CD4-positive, alpha-beta T cell (primary cell): Measurements from ENCODE around the gene CTLA4. TPM values are rescaled to one million over a fixed set of nuclear protein-coding genes. Genes with fewer than 3 reads are reported as not detected.

ENCODE experiments used
- ATAC-seq: fragments of 200-7000 bp; cut with Tn5 transposase; one replicate; pipeline ENCODE4 v1.10.0; 2022; ENCODE audit warnings: mild to moderate bottlenecking; ENCODE audit not compliant: poor library complexity
- CTCF ChIA-PET: fragments of 350-600 bp; sonication (Branson Sonifier 250); formaldehyde crosslinking; loops from one replicate; lab custom pipeline; 2021; ENCODE audit warnings: antibody characterized with exemption, inconsistent platforms; lab: Charles Lee
- POLR2A ChIA-PET: fragments of 350-600 bp; sonication (Branson Sonifier 250); formaldehyde crosslinking; loops from one replicate; lab custom pipeline; 2021; ENCODE audit warnings: antibody characterized with exemption, inconsistent platforms; lab: Charles Lee
- DNase-seq, 14 experiments: peaks; one replicate each; pipeline ENCODE4 v3.0.0-alpha.2; 2013 to 2020; ENCODE audit warnings: mixed read lengths in 2 of 14
- H3K27ac ChIP-seq, 2 donors: one replicate each; pipeline versions ENCODE4 v1.5.1 to v1.7.0; 2013; ENCODE audit warnings: low read length in 2 of 2, low read depth in 1 of 2, mild to moderate bottlenecking in 1 of 2
- H3K27me3 ChIP-seq, 2 experiments: 1 replicate in 1 of 2; 2 replicates in 1 of 2; pipeline versions ENCODE4 v1.6.1 to v1.7.0; 2013; ENCODE audit warnings: low read length in 2 of 2, control low read depth in 1 of 2, mild to moderate bottlenecking in 1 of 2, moderate library complexity in 1 of 2; ENCODE audit not compliant: insufficient read depth in 2 of 2, control insufficient read depth in 1 of 2
- H3K36me3 ChIP-seq: one replicate; pipeline ENCODE4 v1.6.1; 2013; ENCODE audit warnings: low read length, control low read depth; ENCODE audit not compliant: insufficient read depth
- H3K4me1 ChIP-seq: one replicate; pipeline ENCODE4 v1.6.1; 2013; ENCODE audit warnings: low read length, control low read depth; ENCODE audit not compliant: insufficient read depth
- H3K4me3 ChIP-seq: one replicate; pipeline ENCODE4 v1.5.1; 2013; ENCODE audit warnings: mild to moderate bottlenecking, low read length, moderate library complexity
- H3K9me3 ChIP-seq, 2 experiments: 1 replicate in 1 of 2; 2 replicates in 1 of 2; pipeline versions ENCODE4 v1.6.1 to v1.7.0; 2013; ENCODE audit warnings: low read length in 2 of 2, mild to moderate bottlenecking in 2 of 2, control low read depth in 1 of 2, moderate library complexity in 1 of 2; ENCODE audit not compliant: control insufficient read depth in 1 of 2, insufficient read depth in 1 of 2
- H3K27ac Mint-ChIP-seq: one replicate; pipeline ENCODE4 v1.8.0; 2020; ENCODE audit warnings: mixed read lengths
- H3K27me3 Mint-ChIP-seq: one replicate; pipeline ENCODE4 v1.8.0; 2021; ENCODE audit warnings: mixed read lengths
- H3K36me3 Mint-ChIP-seq: one replicate; pipeline ENCODE4 v1.8.0; 2021; ENCODE audit warnings: low read depth, mixed read lengths
- H3K4me1 Mint-ChIP-seq: one replicate; pipeline ENCODE4 v1.8.0; 2021; ENCODE audit warnings: low read depth, mixed read lengths
- H3K4me3 Mint-ChIP-seq: one replicate; pipeline ENCODE4 v1.8.0; 2020; ENCODE audit warnings: mild to moderate bottlenecking, mixed read lengths
- H3K9me3 Mint-ChIP-seq: one replicate; pipeline ENCODE4 v1.8.0; 2020; ENCODE audit warnings: mixed read lengths
- intact Hi-C, 2 experiments: fragments of 100-400 bp; cut with DNase I in 1 of 2; cut with micrococcal nuclease in 1 of 2; formaldehyde crosslinking; loops; one replicate each; pipeline versions ENCODE4 v1.15.1 to v1.9.0; 2023 to 2025; cut with DNase I, micrococcal nuclease
- total RNA-seq, 174 experiments: library from RNA in 2 of 174; stranded (reverse) in 2 of 174; gene quantifications; one replicate each; pipeline ENCODE4 v1.2.3 and lab custom pipeline; 2021 to 2026
- TF ChIP-seq, protein P1 (sequence below): fragments of 200-600 bp; IDR thresholded peaks from one replicate; pipeline ENCODE4 v1.8.0; 2022; ENCODE audit warnings: antibody characterized with exemption, mild to moderate bottlenecking

CTLA4 gene
- total RNA-seq, 2 experiments from 2014 or later, result 49.8 to 52.0 TPM

DNA sequence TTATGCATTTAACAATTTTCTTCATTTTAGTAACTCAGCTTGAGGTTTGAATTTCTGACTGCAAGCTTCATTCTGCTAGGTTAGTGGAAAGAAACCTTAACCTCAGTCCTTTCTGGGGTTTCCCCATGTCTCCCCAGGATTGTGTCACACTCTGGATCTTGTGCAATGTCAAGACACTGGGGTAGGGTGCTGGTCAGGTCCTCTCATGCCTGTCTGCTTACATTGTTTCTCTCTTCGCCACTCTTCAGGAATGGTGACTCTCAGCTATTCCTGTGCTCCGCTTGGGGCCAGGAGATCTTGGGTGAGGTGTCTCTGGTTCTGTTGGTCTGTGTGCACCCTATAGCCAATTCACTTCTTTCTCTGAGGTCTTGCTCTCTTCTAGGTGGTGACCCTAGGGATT, 23.9 kb downstream of the CTLA4 start:
- intact Hi-C loops, result loop anchor here in 1 of 2 experiments (5.0 kb wide), 1 partner anchor 44 kb away; no protein-coding TSS in a partner anchor
- POLR2A ChIA-PET, result no interaction called here
- Histone ChIP-seq H3K27ac (no peak overlapping the region), H3K4me3 (no peak overlapping the region), H3K4me1 (no peaks in the 10 kb centered on the region), H3K27me3 (no peaks in the 10 kb centered on the region), H3K9me3 (no peaks in the 10 kb centered on the region), H3K36me3 (no peaks in the 10 kb centered on the region)
- CTCF ChIA-PET, result interaction anchor here (1.6 kb wide), 1 partner anchor 76 kb away, joined by 3 read pairs; no protein-coding TSS in a partner anchor
- Mint-ChIP-seq H3K27ac (no peak overlapping the region), H3K4me3 (no peak overlapping the region), H3K27me3 (no peaks in the 10 kb centered on the region), H3K9me3 (no peaks in the 10 kb centered on the region), H3K4me1 (no peaks in the 10 kb centered on the region), H3K36me3 (no peaks in the 10 kb centered on the region)
- peak in 2 of 14 experiments; percentile 59 to 64 for DNase-seq
- no peak for ATAC-seq
- TF ChIP-seq, protein P1, sequence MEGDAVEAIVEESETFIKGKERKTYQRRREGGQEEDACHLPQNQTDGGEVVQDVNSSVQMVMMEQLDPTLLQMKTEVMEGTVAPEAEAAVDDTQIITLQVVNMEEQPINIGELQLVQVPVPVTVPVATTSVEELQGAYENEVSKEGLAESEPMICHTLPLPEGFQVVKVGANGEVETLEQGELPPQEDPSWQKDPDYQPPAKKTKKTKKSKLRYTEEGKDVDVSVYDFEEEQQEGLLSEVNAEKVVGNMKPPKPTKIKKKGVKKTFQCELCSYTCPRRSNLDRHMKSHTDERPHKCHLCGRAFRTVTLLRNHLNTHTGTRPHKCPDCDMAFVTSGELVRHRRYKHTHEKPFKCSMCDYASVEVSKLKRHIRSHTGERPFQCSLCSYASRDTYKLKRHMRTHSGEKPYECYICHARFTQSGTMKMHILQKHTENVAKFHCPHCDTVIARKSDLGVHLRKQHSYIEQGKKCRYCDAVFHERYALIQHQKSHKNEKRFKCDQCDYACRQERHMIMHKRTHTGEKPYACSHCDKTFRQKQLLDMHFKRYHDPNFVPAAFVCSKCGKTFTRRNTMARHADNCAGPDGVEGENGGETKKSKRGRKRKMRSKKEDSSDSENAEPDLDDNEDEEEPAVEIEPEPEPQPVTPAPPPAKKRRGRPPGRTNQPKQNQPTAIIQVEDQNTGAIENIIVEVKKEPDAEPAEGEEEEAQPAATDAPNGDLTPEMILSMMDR, result no peak

DNA sequence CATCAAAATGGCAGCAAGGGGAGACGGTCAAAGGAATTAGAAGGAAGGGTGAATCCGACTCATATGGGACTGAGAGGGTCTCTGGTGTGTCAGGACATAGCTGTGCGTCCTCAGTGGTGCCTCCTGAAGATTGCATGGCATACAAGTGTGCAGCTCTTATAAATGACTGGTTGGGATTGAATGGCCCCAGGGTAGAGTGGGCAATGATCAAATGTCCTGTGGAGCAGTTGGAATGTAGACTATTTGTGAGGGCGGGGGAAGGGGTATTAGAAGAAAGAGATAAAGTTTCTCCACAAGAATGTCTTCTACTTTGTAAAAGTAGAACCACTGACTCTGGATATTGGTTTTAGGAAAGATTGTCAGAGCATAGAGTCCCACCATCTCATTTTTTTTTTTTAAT, 24.6 kb downstream of the CTLA4 start:
- Mint-ChIP-seq H3K9me3 (no peaks in the 10 kb centered on the region), H3K4me3 (no peak overlapping the region), H3K4me1 (peaks cover 6% of the 10 kb centered on the region), H3K27me3 (no peaks in the 10 kb centered on the region), H3K27ac (no peak overlapping the region), H3K36me3 (no peaks in the 10 kb centered on the region)
- no peak for DNase-seq
- no peak for ATAC-seq
- Histone ChIP-seq H3K27ac (no peak overlapping the region), H3K36me3 (no peaks in the 10 kb centered on the region), H3K4me3 (no peak overlapping the region), H3K4me1 (no peaks in the 10 kb centered on the region), H3K9me3 (no peaks in the 10 kb centered on the region), H3K27me3 (no peaks in the 10 kb centered on the region)
- ChIA-PET POLR2A (no interaction called here), CTCF (interaction anchor here (1.6 kb wide), 1 partner anchor 77 kb away, joined by 3 read pairs; no protein-coding TSS in a partner anchor)
- TF ChIP-seq, protein P1, result no peak
- intact Hi-C loops, result loop anchor here in 1 of 2 experiments (5.0 kb wide), 1 partner anchor 45 kb away; no protein-coding TSS in a partner anchor

DNA sequence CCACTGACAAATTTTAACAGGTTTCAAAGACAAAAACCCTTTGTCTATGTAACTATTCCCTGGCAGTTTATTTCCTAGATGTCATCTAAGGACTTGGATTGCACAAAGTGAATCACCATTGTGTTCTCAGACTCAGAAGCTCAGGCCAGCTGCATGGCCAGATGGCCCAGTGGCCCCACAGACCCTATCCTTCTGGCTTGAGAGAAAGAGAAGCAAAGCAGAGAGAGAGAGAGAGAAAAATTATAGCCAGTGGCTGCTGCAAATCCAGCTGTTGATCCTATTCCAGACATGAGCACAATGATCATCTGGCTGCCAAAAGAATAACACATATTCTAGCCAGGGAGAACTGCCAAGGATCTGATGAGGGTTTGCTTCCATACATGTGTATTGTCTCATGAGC, 25.8 kb downstream of the CTLA4 start:
- Mint-ChIP-seq H3K9me3 (no peaks in the 10 kb centered on the region), H3K36me3 (no peaks in the 10 kb centered on the region), H3K27ac (no peak overlapping the region), H3K27me3 (no peaks in the 10 kb centered on the region), H3K4me3 (no peak overlapping the region), H3K4me1 (peaks cover 12% of the 10 kb centered on the region)
- DNase-seq (no peak), ATAC-seq (no peak)
- no peaks in the 10 kb centered on the region for H3K36me3 ChIP-seq
- TF ChIP-seq, protein P1, result no peak
- CTCF ChIA-PET, result no interaction called here
- H3K27ac ChIP-seq, result no peak overlapping the region
- H3K4me3 ChIP-seq, result no peak overlapping the region
- no peaks in the 10 kb centered on the region for H3K4me1 ChIP-seq
- no peaks in the 10 kb centered on the region for H3K27me3 ChIP-seq
- intact Hi-C loops, result loop anchor here in 1 of 2 experiments (5.0 kb wide), 1 partner anchor 46 kb away; no protein-coding TSS in a partner anchor
- POLR2A ChIA-PET, result no interaction called here
- no peaks in the 10 kb centered on the region for H3K9me3 ChIP-seq
